HUES6 (cell line): Measurements from ENCODE around the gene KBTBD12.

Experiments used
- H3K27ac ChIP-seq: 2 replicates; pipeline ENCODE4 v1.7.0; 2013; ENCODE audit warnings: low read depth, mild to moderate bottlenecking, low read length, inconsistent platforms
- H3K27me3 ChIP-seq: 2 replicates; pipeline ENCODE4 v1.6.1; 2013; ENCODE audit warnings: low read length; ENCODE audit not compliant: control insufficient read depth, insufficient read depth
- H3K36me3 ChIP-seq: 2 replicates; pipeline ENCODE4 v1.6.1; 2013; ENCODE audit warnings: low read length; ENCODE audit not compliant: control insufficient read depth, insufficient read depth
- H3K4me1 ChIP-seq: 2 replicates; pipeline ENCODE4 v1.6.1; 2013; ENCODE audit warnings: low read length; ENCODE audit not compliant: control insufficient read depth, insufficient read depth
- H3K4me3 ChIP-seq: 2 replicates; pipeline ENCODE4 v1.5.1; 2013; ENCODE audit warnings: low read depth, low read length
- H3K9ac ChIP-seq: one replicate; pipeline ENCODE4 v1.6.1; 2013; ENCODE audit warnings: mild to moderate bottlenecking, low read length
- H3K9me3 ChIP-seq: 2 replicates; pipeline ENCODE4 v1.6.1; 2013; ENCODE audit warnings: low read depth, low read length; ENCODE audit not compliant: control insufficient read depth, insufficient read depth

The KBTBD12 gene

DNA sequence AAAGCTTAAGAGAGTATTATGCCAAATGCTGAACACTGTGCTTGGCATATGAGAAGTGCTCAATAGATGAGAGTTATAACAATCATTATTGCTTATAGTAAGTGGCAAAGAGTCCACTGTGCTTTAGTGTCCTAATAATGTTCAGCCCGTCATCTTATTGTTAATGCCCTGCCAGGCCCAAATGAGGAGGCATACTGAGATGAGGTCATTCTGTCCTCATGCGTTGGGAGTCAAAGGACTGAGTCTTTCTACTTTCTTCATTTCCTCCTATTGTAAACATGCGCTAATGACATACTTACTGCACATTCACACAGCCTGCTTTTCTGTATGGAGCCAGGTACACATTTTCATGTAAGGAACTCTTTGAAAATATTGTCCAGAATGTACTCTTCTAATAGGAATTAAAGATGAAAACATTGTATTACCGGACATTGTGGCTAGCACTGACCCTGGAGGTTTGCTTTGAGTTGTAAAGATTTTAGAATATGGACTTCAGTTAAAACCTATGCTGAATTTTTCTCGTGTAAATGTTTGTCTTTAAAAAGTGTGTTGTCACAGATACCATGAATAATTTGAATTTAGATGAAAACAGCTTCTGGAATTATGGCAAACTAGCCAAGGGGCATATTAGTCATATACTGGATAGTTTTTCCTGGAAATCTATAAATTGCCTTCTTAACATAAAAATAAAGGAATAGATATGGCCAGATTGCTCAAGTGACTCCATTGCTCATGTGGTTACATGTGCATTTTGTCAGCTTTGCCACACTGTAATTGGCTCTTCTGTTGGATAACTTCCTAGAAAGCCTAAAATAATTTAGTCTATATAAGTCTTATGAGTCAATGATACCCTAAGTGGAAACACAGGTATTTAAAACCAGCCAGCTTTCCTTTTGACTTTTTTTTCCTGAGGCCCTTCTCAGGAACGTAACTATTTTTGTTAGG is 38.3 kb downstream of the KBTBD12 start:
- no peaks in the 10 kb centered on the region for H3K36me3 ChIP-seq
- H3K9ac ChIP-seq, result no peak overlapping the region

DNA sequence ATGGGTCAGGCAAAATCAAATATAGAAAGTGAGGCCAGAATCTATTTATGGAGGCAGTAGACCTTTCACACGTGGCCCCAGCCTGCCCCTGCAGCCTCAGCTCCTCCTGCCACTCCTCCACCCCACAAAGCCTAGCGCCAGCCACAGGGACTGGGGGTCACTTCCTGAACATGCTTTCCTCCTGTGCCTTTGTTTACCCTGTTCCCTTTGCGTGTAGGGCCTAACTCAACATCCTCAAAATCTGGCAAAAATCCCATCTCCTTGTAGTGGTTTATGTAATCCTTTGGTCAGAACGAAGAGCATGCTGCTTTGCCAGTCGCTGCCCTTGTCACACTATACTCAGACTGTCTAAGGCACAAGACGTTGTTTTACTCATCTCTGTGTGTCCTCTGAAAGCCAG is 39.6 kb downstream of the KBTBD12 start:
- peaks cover 2% of the 10 kb centered on the region; the same call in 1 of the 2 replicates for H3K4me1 ChIP-seq
- H3K36me3 ChIP-seq, result no peaks in the 10 kb centered on the region
- H3K27me3 ChIP-seq, result peaks cover 2% of the 10 kb centered on the region; the same call in 1 of the 2 replicates
- no peaks in the 10 kb centered on the region for H3K9me3 ChIP-seq
- H3K27ac ChIP-seq, result no peak overlapping the region
- no peak overlapping the region for H3K9ac ChIP-seq
- no peak overlapping the region for H3K4me3 ChIP-seq

More for the DNA sequence above, 38.3 kb downstream of the KBTBD12 start:
- Histone ChIP-seq H3K9me3 (no peaks in the 10 kb centered on the region), H3K27ac (no peak overlapping the region), H3K4me3 (no peak overlapping the region), H3K27me3 (peaks cover 2% of the 10 kb centered on the region; the same call in 1 of the 2 replicates), H3K4me1 (no peaks in the 10 kb centered on the region)

GRCh38 chr3:127955728-127956127 is 40.7 kb downstream of the KBTBD12 start:
- no peak overlapping the region for H3K27ac ChIP-seq
- H3K9ac ChIP-seq, result no peak overlapping the region
- H3K9me3 ChIP-seq, result no peaks in the 10 kb centered on the region
- no peak overlapping the region for H3K4me3 ChIP-seq
- no peaks in the 10 kb centered on the region for H3K36me3 ChIP-seq
- H3K4me1 ChIP-seq, result peaks cover 4% of the 10 kb centered on the region; the same call in 1 of the 2 replicates
- H3K27me3 ChIP-seq, result peaks cover 2% of the 10 kb centered on the region; the same call in 1 of the 2 replicates

GRCh38 chr3:127959041-127959440 is 44.0 kb downstream of the KBTBD12 start:
- H3K36me3 ChIP-seq, result no peaks in the 10 kb centered on the region
- no peak overlapping the region for H3K4me3 ChIP-seq
- H3K4me1 ChIP-seq, result peaks cover 4% of the 10 kb centered on the region; the same call in 1 of the 2 replicates
- no peak overlapping the region for H3K27ac ChIP-seq
- H3K9ac ChIP-seq, result no peak overlapping the region
- no peaks in the 10 kb centered on the region for H3K9me3 ChIP-seq
- no peaks in the 10 kb centered on the region for H3K27me3 ChIP-seq

- Histone ChIP-seq H3K27ac (no peak overlapping the region), H3K4me3 (no peak overlapping the region), H3K9ac (no peak overlapping the region), H3K27me3 (no peaks in the 10 kb centered on the region), H3K4me1 (peaks cover 4% of the 10 kb centered on the region; the same call in 1 of the 2 replicates), H3K36me3 (no peaks in the 10 kb centered on the region), H3K9me3 (no peaks in the 10 kb centered on the region)
These were observed 44.8 kb downstream of the KBTBD12 start for GRCh38 chr3:127959873-127960272.

GRCh38 chr3:127960421-127960965 is 45.5 kb downstream of the KBTBD12 start:
- Histone ChIP-seq H3K4me1 (peaks cover 4% of the 10 kb centered on the region; the same call in 1 of the 2 replicates), H3K27me3 (no peaks in the 10 kb centered on the region), H3K4me3 (no peak overlapping the region), H3K9ac (no peak overlapping the region), H3K36me3 (no peaks in the 10 kb centered on the region), H3K9me3 (no peaks in the 10 kb centered on the region), H3K27ac (no peak overlapping the region)

DNA sequence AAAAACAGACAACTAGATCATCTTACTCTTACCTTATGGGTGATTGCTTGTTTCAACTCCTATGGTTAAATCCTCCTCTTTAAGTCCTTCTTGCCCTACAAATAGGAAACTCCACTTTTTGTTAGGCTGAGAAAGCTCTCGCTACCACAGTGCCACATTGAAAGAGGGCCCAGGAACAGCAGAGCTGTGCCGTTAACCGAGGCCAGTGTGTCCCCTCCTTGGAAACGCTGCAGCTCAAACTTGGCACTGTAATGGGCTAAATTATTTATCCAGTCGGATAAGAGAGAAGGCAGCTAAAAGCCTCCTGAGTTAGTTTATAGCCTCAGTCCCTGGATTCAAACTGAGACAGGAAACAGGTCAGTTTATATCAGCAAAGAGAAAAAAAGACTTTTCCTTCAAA is 46.1 kb downstream of the KBTBD12 start:
- no peaks in the 10 kb centered on the region for H3K9me3 ChIP-seq
- no peaks in the 10 kb centered on the region for H3K27me3 ChIP-seq
- peaks cover 4% of the 10 kb centered on the region; the same call in 1 of the 2 replicates for H3K4me1 ChIP-seq
- no peak overlapping the region for H3K4me3 ChIP-seq
- no peak overlapping the region for H3K27ac ChIP-seq
- H3K36me3 ChIP-seq, result no peaks in the 10 kb centered on the region
- H3K9ac ChIP-seq, result no peak overlapping the region

GRCh38 chr3:127961963-127962362 is 46.9 kb downstream of the KBTBD12 start:
- H3K9me3 ChIP-seq, result no peaks in the 10 kb centered on the region
- no peak overlapping the region for H3K27ac ChIP-seq
- no peak overlapping the region for H3K4me3 ChIP-seq
- no peak overlapping the region for H3K9ac ChIP-seq
- H3K4me1 ChIP-seq, result peaks cover 4% of the 10 kb centered on the region; the same call in 1 of the 2 replicates
- no peaks in the 10 kb centered on the region for H3K36me3 ChIP-seq
- H3K27me3 ChIP-seq, result no peaks in the 10 kb centered on the region

DNA sequence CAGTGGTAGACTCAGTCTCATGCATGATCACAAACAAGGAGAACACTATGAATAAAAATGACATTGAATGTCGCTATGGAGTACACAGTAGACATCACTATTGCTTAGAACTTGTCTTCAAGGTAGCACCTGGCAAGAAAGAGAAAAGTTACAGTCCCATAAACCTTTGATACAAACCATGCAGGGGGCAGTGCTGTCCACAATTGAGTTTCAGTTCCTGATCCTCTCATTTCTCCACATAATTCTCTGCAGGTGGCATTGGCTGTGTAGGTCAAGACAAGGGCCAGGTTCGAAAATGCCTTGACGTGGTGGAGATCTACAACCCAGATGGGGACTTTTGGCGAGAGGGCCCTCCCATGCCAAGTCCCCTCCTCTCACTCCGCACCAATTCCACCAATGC is 47.9 kb downstream of the KBTBD12 start:
- Histone ChIP-seq H3K9ac (no peak overlapping the region), H3K4me3 (no peak overlapping the region), H3K27ac (no peak overlapping the region), H3K27me3 (no peaks in the 10 kb centered on the region), H3K36me3 (no peaks in the 10 kb centered on the region), H3K4me1 (peaks cover 4% of the 10 kb centered on the region; the same call in 1 of the 2 replicates), H3K9me3 (no peaks in the 10 kb centered on the region)

DNA sequence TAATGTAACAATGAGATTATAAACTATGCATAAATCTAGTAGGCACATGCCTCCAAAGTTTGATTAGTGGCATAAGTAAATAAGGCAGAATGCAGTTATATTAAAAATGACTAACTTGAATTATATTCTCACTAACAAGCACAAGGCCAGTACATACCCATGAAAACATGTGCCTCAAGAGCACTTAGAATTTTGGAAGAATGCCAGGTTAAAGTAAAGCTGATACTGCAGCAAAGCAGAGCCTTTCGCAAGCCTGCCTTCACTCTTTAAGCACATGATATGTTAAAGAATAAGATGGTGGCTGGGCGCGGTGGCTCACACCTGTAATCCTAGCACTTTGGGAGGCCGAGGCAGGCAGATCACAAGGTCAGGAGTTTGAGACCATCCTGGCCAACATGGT is 49.0 kb downstream of the KBTBD12 start:
- no peak overlapping the region for H3K27ac ChIP-seq

GRCh38 chr3:127964816-127965215 is 49.8 kb downstream of the KBTBD12 start:
- Histone ChIP-seq H3K4me3 (no peak overlapping the region), H3K4me1 (peaks cover under 1% of the 10 kb centered on the region; the same call in 1 of the 2 replicates), H3K9ac (no peak overlapping the region), H3K9me3 (no peaks in the 10 kb centered on the region), H3K36me3 (no peaks in the 10 kb centered on the region), H3K27ac (no peak overlapping the region), H3K27me3 (no peaks in the 10 kb centered on the region)

More for the DNA sequence above, 49.0 kb downstream of the KBTBD12 start:
- Histone ChIP-seq H3K27me3 (no peaks in the 10 kb centered on the region), H3K4me3 (no peak overlapping the region), H3K36me3 (no peaks in the 10 kb centered on the region), H3K9ac (no peak overlapping the region), H3K4me1 (peaks cover 4% of the 10 kb centered on the region; the same call in 1 of the 2 replicates), H3K9me3 (no peaks in the 10 kb centered on the region)
